GM19193 (cell line): ENCODE measurements around the gene PARP1.

ENCODE experiments used
- POLR2A ChIP-seq: IDR thresholded peaks from 4 replicates; pipeline ENCODE4 v1.6.1; 2011; ENCODE audit not compliant: insufficient read depth, insufficient read length; ENCODE audit errors: extremely low read depth

Gene PARP1

DNA sequence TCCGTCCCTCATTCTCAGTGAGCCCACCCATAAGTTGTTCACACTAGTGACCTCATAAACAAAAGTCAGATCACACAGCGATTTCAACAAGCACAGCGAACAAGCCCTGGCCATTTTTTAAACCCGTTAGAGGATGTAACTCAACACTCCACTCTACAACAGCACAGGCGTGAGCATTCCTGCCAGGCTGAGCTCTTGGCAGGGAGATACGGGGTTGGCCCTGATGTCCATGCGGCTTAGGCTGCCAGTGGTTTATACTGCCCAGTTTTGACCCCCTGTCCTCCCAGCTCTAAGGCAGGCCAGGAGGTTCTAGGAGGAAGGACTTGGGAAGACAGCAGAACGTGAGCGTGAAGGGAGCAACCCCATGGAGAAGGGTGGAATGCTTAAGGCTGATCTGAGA, 35.0 kb downstream of the PARP1 start:
- TF ChIP-seq POLR2A = no peak

DNA sequence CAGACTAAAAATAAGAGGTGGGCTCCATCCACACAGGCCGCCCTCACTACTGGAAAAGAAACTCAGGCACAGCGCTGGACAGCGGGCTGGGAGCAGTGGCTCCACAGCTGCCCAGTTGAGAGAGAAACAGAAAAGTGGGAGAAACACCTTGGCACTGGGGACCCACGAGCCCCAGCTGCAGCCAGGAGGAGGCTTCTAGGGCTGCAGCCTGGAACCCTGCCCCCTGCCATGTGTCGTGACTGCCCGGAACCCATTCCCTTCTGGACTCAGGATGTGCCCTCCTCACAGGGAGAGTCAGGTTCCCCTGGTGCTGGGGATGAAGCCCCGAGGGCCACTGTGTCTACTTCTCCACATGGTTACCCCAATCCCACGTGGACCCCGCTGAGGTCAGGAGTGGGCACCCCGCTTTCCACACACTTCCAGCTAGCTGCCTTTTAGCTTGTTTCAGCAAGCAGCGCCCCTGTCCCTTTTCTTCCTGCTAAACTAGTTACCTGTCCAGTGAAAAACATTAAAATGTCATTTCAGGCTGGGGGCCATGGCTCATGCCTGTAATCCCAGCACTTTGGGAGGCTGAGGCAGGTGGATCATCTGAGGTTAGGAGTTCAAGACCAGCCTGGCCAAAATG, 35.9 kb downstream of the PARP1 start:
- no peak for TF ChIP-seq POLR2A

GRCh38 chr1:226371027-226371694, 36.7 kb downstream of the PARP1 start:
- TF ChIP-seq POLR2A = no peak

DNA sequence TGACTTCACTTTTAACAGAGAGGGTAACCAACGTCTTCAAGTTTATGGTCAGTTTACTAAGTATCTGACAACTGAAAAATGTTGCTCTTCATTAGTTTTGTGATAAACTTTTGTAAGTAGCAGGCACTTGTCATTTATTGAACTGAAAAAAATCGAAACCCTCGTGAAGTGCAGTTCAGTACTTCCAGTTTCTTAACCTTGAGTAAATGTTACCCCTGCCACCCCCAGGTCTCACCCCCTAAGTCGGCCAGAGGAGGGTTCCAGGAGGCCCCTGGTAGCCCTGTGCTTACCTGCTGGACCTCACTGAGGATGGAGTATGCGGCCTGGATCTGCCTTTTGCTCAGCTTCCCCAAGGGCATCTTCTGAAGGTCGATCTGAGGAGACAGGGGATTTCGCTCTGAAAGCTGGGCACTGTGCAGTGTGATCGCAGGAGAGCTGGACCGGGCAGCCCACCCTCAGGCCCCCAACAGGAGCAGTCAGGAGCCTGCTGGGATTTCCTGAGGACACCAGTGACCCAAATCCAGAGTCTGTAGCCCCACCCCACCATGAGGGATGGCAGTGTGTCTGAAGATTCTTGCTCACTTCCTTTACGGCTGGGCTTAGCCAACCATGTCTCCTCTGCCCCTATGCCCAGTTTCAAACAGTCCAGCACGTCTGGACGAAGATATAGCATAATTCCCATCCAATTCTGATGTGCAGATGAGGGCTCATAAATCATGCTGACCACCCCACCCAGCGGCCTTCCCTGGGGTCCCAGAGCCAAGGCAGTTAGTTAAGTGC, 37.6 kb downstream of the PARP1 start:
- no peak for TF ChIP-seq POLR2A

DNA sequence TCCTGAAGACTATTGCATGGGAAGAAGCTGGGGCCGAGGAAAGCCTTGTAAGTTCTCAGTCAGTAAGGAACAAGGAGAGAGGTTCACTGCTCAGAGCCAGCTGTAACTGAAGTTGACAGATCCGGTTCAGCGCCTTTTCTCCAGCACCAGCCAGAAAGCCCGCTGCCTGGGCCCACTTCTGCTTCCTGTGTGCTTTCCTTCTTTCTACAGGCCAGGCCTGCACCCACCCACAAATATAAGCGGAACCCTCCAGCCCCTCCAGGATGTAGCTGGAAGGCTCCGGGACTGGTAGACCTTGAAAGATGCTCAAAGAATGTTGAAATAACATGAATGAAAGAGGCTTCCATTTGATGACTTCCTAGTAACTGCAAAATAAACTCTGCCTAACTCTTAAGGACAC, 38.8 kb downstream of the PARP1 start:
- no peak for TF ChIP-seq POLR2A

- TF ChIP-seq POLR2A = no peak
Measured at GRCh38 chr1:226366290-226366689, 41.6 kb downstream of the PARP1 start.

GRCh38 chr1:226365831-226366231, 42.1 kb downstream of the PARP1 start:
- no peak for TF ChIP-seq POLR2A

- no peak for TF ChIP-seq POLR2A
Measured at GRCh38 chr1:226364901-226365565, 42.9 kb downstream of the PARP1 start.

DNA sequence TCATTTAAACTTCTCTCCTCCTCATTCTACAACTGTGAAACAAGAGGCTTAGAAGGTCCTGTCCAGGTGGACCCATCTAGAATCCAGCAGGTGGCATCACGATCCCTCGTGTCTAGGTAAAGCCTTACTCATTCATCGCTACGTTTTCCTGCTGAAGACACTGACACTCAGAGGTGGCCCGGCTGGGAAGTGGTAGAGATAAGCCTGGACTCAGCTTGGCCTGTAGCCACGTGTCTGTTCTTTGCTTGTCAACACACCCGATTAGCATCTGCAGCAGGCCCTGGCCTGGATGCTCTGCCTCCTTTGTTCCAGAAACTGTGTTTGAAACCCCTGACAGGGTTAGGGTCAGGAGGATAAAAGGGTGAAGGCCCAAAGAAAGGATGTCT, 43.4 kb downstream of the PARP1 start:
- no peak for TF ChIP-seq POLR2A

DNA sequence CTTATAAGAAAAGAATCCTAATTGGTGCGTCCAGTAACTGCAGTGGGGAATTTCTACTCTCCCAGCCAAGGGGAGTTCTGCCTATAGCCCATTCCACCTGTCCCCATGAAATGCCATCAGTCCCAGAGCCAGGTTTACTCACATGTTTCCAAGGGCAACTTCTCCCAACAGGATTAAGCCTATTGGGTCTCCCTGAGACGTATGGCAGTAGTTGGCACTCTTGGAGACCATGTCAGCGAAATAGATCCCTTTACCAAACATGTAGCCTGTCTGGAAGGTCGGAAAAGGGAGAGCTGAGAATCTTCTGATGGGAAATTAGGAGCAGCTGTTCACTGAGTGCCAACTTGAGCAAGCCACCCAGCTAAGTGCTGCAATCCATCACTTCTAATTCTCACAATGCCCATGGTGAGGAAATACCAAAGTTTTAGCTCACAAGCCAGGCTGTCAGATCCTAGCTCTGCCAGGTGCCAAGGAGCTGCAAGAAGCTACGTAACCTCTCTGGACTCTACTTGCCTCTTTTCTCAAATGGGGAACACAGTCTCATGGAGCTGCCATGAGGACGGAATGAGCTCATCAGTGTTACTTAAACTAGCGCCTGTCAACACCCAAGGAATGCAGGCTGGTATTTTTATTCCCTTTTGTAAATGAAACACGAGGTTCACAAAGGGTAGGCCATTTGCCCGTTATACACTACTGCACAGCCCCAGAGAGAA, 43.9 kb downstream of the PARP1 start:
- TF ChIP-seq POLR2A = no peak

- no peak for TF ChIP-seq POLR2A
Measured at GRCh38 chr1:226362891-226363447, 44.9 kb downstream of the PARP1 start.

DNA sequence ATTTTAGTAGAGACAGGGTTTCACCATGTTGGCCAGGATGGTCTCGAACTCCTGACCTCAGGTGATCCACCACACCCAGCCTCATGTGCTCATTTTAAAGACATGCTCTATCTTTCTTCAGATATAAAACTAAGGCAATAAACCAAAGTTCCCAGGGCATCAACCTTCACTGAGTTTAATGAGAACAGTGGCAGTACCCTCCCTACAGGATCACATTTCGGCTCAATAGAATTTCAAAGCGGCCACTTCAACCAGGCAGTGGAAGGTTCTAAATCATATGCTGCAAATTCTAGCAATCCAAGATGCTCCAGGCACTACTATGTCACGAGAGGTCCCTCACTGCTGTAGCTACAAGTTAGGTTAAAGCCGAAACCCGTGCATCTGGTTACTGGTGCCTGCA, 45.5 kb downstream of the PARP1 start:
- no peak for TF ChIP-seq POLR2A

DNA sequence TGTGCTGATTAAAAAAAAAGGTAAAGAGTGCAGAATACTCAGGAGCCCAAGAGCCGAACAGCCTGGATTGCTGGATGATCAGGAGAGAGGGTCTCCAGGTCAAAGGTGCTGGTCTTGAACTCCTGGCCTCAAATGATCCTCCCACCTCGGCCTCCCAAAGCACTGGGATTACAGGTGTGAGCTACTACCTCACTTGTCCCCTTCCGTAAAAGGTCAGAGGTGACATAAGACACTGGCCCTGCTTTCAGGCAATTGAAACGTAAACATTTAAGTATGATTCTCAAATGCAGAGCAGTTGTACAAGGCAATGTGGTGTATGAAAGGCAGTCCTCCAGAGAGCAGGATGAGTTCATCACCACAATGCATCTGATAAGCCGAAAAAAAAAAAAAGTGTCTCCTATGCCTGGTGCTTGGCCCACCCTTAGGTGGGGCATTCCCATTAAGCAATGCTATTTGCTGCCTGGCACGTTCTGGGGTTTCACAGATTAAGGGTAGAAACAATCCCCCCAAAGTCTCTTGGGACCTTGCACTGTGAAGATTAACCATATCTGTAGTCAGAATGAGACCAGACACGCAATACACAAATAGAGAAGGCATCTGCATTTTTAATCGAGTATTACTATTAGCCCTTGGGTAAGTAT, 47.7 kb downstream of the PARP1 start:
- TF ChIP-seq POLR2A = no peak

GRCh38 chr1:226357416-226357815, 50.5 kb downstream of the PARP1 start:
- no peak for TF ChIP-seq POLR2A
